AG09319 (cell line): ENCODE results near the gene MRPL41.

Experiments used
- DNase-seq: peaks from one replicate; pipeline ENCODE4 v3.0.0-alpha.2; 2010; ENCODE audit warnings: low read depth; ENCODE audit errors: extremely low read depth
- TF ChIP-seq, protein P1 (sequence below): IDR thresholded peaks from 2 replicates; pipeline ENCODE4 v1.5.1; 2011; ENCODE audit warnings: low read depth, mild to moderate bottlenecking, inconsistent platforms, low read length, moderate library complexity

MRPL41 gene

DNA sequence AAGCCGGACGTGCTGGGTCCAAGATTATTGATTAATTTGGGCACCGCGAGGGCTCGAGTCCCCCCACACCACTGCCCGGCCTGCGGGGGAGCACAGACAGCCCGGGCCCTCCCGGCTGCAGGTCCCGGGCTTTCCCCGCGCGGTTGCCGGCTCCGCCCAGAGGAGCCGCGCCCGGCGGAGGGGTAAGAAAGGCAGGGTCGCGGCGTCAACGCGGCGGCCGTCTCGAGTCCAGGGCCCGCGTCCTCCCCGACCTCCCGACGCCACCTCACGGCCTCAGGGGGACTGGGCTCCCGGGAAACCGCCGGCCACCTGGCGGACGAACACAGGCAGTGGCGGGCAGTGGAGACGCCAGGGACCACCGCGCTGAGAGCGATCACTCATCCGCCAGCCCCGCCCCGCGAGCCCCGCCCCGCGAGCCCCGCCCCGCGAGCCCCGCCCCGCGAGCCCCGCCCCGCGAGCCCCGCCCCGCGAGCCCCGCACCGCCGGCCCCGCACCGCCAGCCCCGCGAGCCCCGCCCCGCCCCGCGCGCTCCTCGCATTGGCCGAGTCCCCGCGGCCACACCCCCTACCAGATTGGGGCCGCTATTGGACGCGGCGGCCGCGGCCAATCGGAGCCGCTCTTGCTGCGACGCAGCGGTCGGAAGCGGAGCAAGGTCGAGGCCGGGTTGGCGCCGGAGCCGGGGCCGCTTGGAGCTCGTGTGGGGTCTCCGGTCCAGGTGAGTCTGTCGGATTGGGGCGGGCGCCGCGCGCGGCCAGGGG, at the start of gene MRPL41:
Gene MRPL41, plus strand, starts transcription at position 616 of the 758 bp plus-strand sequence. CDS start 203 bp downstream, outside the sequence.
- peak; percentile 38 for DNase-seq
- TF ChIP-seq, protein P1, sequence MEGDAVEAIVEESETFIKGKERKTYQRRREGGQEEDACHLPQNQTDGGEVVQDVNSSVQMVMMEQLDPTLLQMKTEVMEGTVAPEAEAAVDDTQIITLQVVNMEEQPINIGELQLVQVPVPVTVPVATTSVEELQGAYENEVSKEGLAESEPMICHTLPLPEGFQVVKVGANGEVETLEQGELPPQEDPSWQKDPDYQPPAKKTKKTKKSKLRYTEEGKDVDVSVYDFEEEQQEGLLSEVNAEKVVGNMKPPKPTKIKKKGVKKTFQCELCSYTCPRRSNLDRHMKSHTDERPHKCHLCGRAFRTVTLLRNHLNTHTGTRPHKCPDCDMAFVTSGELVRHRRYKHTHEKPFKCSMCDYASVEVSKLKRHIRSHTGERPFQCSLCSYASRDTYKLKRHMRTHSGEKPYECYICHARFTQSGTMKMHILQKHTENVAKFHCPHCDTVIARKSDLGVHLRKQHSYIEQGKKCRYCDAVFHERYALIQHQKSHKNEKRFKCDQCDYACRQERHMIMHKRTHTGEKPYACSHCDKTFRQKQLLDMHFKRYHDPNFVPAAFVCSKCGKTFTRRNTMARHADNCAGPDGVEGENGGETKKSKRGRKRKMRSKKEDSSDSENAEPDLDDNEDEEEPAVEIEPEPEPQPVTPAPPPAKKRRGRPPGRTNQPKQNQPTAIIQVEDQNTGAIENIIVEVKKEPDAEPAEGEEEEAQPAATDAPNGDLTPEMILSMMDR = peak; percentile 45

DNA sequence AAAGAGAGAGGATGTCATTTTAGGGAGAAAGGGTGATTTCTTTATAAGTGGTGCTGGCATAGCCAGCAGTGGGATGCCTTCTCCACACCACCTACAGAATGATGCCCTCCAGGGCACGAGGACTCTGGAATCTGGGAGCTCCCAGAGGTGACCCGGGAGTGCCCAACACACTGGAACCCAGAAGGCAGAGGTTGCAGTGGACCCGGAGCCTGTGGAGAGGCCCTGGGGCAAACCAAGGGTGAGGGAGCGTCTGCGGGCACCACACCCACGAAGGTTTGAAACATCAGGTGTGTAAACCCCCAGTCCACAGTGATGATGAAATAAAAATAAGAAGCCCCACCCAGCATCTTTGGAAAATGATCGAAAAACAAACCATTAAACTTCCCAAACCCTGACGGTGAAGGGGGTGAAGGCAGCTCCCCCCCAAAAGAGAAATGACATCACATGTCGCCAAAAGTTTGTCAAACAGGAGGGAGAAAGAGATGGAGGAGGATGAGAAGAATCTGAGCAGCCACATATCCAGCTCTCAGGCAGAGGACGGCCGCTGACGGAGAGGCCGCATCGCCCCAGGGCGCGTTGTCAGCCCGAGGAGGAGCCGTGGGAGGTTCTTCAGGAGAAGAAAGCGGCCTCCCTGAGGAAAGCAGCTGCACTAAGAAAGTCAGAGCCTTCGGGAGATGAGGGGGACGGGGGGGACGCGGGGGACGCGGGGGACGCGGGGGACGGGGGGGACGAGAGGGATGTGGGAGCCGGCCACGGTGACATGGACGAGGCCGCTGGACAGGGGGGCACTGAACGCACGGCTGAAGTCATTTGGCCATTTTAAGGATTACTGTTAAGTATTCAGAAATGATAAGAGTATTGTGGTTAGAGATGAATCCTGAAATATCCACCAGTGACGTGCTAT, 49.4 kb upstream of the MRPL41 start:
- TF ChIP-seq, protein P1 = no peak
- DNase-seq = no peak

DNA sequence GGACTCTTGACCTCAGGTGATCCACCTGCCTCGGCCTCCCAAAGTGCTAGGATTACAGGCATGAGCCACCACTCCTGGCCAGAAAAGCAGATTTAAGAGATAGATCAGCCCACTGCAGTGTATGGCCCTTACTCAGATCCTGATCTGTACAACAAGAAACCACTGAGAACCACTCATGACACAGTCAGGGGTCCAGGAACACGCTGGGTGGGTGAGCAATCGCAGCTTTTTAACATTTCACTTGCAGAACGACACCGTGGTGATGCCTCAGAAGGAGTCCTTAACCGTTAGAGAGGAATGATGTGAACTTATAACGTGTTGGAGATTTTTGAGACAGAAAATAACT, 47.3 kb upstream of the MRPL41 start:
- TF ChIP-seq, protein P1 = no peak

DNA sequence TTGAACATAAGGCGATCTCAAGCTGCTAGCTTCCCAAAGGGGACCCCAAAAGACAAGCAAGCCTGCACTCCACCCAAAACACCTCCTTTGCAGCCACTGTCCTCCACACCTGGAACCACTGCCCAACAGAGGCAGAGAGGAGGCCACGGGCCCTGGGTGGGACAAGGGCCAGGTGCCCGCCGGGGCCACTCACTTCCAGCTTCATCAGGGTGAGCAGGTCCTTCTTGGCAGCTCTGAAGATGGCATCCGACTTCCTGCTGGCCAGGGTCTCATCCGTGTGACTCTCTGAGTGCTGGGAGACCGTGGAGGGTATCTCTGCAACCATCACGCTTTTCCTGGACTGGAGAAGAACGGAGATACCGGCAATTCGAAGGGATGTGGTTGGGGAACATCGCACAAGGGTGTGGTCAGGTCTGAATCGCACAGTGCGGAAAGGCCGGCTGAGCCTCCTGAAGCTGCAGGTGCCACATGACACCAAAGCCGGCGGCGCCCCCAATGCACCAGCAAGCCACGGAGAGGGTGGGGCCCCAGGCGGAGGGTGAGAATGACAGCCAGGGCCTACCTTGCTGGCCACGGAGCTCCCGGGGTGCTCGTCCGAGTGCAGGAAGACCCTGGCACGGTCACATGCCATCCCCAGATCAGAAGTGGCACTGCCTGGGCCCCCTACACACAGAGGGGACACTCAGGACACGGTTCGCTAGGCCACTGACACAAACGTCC, 46.1 kb upstream of the MRPL41 start:
- TF ChIP-seq, protein P1 = no peak
- DNase-seq = no peak

More for the DNA sequence above, 47.3 kb upstream of the MRPL41 start:
- no peak for DNase-seq

DNA sequence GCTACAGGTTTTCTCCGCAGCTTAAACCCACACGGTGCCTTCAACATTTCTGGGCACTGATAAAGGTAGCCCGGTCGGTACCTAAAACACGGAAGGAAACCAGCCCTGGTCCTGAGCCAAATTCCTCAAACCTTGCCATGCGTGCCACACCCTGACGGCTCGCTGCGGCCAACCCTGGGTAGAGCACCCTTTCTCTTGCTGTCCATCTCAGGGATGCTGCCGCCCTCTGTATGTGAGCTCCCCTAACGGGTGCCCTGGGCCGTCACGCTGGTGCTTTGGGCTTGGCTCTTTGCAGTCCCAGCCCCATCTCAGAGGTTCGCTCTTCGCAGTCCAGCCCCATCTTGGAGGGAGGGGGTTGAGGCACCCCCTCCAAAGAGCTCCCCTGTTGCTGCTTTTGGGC, 45.4 kb upstream of the MRPL41 start:
- no peak for DNase-seq
- TF ChIP-seq, protein P1 = no peak

DNA sequence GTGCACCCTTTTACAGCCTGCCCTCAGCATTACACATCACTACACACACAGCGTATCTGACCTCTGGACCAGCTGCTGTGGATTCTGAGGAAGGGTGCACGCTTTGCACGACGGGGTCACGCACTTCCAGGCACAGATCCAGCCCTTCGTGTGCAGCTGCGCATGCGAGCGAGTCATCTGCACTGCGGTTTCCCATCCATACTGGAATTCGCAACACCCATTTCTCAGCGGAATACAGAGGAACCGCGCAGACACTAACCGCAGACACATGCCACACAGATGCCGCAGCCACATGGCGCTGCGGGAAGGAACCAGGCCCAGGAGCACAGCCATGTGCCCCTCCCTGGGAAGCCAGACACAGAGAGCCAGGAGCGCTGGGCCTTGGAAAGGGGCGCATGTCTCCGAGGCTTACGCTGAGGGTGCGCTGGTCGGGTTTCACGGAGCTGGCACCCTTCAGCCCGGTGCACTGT, 44.9 kb upstream of the MRPL41 start:
- DNase-seq = no peak
- TF ChIP-seq, protein P1 = no peak
